Prostate gland (tissue), 2 donors: ENCODE results near the gene DESI1.

Experiments
- POLR2A ChIP-seq: fragments of 450-650 bp; IDR thresholded peaks from one replicate; pipeline ENCODE4 v1.6.1; 2016; ENCODE audit warnings: antibody characterized with exemption, mild to moderate bottlenecking
- POLR2AphosphoS5 ChIP-seq: sonication (generic); formaldehyde crosslinking; IDR thresholded peaks from one replicate; pipeline ENCODE4 v1.6.1; 2017; ENCODE audit warnings: antibody characterized with exemption
- TF ChIP-seq, protein P1 (sequence below), 4 experiments: fragments of 200-600 bp in 2 of 4; fragments of 450-650 bp in 2 of 4; sonication (generic) in 2 of 4; IDR thresholded peaks; 1 replicate in 3 of 4; 2 replicates in 1 of 4; pipeline ENCODE4 v1.5.1; 2016 to 2019; ENCODE audit warnings: antibody characterized with exemption in 4 of 4, mild to moderate bottlenecking in 2 of 4, moderate library complexity in 2 of 4

DNA sequence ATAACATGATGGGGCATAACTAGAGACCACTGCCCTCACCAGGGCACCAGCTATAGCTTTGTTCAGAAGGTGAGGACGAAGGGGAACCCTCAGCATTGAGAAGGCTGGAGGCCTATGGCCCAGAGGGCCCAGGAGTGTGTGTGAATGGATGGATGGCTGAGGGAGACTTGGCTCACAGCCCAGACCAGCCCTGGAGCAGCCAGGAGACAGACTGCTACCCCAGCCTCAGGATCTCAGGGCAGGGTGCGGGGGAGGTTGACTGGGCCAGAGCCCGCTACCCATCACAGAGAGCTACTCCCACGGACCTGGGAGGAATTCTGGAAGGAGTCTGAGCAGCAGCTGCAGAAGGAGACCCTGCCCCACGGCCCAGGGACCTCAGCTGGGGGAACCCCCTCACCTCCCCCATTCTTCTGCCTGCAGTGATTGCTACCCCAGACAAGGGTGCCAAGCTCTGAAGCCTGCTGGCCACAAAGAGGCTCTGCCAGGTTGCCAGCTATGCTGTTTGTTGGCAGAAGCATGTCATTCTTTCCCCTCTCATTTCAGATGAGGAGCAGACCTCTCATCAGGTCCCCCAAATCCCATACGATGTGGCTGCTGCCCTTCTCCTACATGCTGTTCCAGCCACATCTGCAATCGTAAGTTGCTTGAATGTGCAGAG is 65.4 kb downstream of the DESI1 start:
- no peak for TF ChIP-seq POLR2A
- TF ChIP-seq, protein P1, sequence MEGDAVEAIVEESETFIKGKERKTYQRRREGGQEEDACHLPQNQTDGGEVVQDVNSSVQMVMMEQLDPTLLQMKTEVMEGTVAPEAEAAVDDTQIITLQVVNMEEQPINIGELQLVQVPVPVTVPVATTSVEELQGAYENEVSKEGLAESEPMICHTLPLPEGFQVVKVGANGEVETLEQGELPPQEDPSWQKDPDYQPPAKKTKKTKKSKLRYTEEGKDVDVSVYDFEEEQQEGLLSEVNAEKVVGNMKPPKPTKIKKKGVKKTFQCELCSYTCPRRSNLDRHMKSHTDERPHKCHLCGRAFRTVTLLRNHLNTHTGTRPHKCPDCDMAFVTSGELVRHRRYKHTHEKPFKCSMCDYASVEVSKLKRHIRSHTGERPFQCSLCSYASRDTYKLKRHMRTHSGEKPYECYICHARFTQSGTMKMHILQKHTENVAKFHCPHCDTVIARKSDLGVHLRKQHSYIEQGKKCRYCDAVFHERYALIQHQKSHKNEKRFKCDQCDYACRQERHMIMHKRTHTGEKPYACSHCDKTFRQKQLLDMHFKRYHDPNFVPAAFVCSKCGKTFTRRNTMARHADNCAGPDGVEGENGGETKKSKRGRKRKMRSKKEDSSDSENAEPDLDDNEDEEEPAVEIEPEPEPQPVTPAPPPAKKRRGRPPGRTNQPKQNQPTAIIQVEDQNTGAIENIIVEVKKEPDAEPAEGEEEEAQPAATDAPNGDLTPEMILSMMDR (IDR thresholded peaks at IDR 0.05), result no peak
- TF ChIP-seq POLR2AphosphoS5, result no peak
